ENCODE measurements around the gene CYTH2.

DNA sequence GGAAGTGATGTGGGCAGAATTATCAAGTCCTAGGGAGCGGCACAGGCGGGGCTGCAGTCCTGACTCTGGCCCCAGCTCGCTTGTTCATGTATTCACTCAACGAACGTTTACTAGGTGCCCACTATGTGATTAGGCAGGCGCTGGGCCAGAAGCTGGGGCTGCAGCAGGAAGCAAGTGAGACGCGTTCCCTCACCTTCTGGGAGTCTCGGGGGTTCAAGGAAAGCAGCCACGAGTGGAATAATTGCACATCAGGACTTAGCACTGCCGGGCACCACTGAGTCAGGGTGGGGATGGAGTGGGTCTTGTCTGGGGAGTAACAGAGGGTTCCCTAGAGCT is 44.9 kb downstream of the CYTH2 start:
- no peak for TF ChIP-seq GATA2 (IDR thresholded peaks at IDR 0.05; ENCODE audit: low read depth, low read length)
- TF ChIP-seq GATA3 (IDR thresholded peaks at IDR 0.05; ENCODE audit: low read depth, low read length): no peak
